Osteocyte (in vitro differentiated cells): Measurements from ENCODE around the gene TMEM165. TPM values are rescaled to one million over a fixed set of nuclear protein-coding genes. Genes with fewer than 3 reads are reported as not detected.

Experiments used
- DNase-seq: peaks from one replicate; pipeline ENCODE4 v3.0.0; 2021; ENCODE audit warnings: mixed read lengths; ENCODE audit not compliant: unreplicated experiment; ENCODE audit errors: extremely low spot score
- H3K27ac Mint-ChIP-seq: one replicate; pipeline ENCODE4 v1.8.0; 2021; ENCODE audit warnings: mild to moderate bottlenecking, mixed read lengths; ENCODE audit not compliant: unreplicated experiment
- H3K27me3 Mint-ChIP-seq: one replicate; pipeline ENCODE4 v1.8.0; 2021; ENCODE audit warnings: mixed read lengths; ENCODE audit not compliant: unreplicated experiment
- H3K36me3 Mint-ChIP-seq: one replicate; pipeline ENCODE4 v1.8.0; 2021; ENCODE audit warnings: mixed read lengths; ENCODE audit not compliant: unreplicated experiment
- H3K4me1 Mint-ChIP-seq: one replicate; pipeline ENCODE4 v1.8.0; 2021; ENCODE audit warnings: mixed read lengths; ENCODE audit not compliant: unreplicated experiment
- H3K4me3 Mint-ChIP-seq: one replicate; pipeline ENCODE4 v1.8.0; 2021; ENCODE audit warnings: mild to moderate bottlenecking, moderate library complexity, mixed read lengths; ENCODE audit not compliant: unreplicated experiment
- H3K9me3 Mint-ChIP-seq: one replicate; pipeline ENCODE4 v1.8.0; 2021; ENCODE audit warnings: mixed read lengths; ENCODE audit not compliant: unreplicated experiment
- total RNA-seq: library from RNA; stranded (reverse); gene quantifications from 2 replicates; pipeline ENCODE4 v1.2.1, GENCODE V29; 2021
- TF ChIP-seq, protein P1 (sequence below): fragments of 200-600 bp; sonication (generic); IDR thresholded peaks from 2 replicates; pipeline ENCODE4 v1.5.0; 2021; ENCODE audit warnings: antibody characterized with exemption, mild to moderate bottlenecking, moderate library complexity

The TMEM165 gene
- total RNA-seq, 1 donor from 2014 or later = 102 TPM

- H3K4me1 Mint-ChIP-seq = peaks cover 26% of the 10 kb centered on the region
- H3K36me3 Mint-ChIP-seq = peaks cover 7% of the 10 kb centered on the region
- H3K27ac Mint-ChIP-seq = no peak overlapping the region
- TF ChIP-seq, protein P1, sequence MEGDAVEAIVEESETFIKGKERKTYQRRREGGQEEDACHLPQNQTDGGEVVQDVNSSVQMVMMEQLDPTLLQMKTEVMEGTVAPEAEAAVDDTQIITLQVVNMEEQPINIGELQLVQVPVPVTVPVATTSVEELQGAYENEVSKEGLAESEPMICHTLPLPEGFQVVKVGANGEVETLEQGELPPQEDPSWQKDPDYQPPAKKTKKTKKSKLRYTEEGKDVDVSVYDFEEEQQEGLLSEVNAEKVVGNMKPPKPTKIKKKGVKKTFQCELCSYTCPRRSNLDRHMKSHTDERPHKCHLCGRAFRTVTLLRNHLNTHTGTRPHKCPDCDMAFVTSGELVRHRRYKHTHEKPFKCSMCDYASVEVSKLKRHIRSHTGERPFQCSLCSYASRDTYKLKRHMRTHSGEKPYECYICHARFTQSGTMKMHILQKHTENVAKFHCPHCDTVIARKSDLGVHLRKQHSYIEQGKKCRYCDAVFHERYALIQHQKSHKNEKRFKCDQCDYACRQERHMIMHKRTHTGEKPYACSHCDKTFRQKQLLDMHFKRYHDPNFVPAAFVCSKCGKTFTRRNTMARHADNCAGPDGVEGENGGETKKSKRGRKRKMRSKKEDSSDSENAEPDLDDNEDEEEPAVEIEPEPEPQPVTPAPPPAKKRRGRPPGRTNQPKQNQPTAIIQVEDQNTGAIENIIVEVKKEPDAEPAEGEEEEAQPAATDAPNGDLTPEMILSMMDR = no peak
- no peaks in the 10 kb centered on the region for H3K9me3 Mint-ChIP-seq
- H3K27me3 Mint-ChIP-seq = no peaks in the 10 kb centered on the region
- no peak overlapping the region for H3K4me3 Mint-ChIP-seq
- no peak for DNase-seq
These were observed 15.9 kb downstream of the TMEM165 start for GRCh38 chr4:55411621-55412020.

GRCh38 chr4:55416176-55416575 lies 20.4 kb downstream of the TMEM165 start:
- DNase-seq = no peak
- H3K36me3 Mint-ChIP-seq = peaks cover 26% of the 10 kb centered on the region
- peaks cover 2% of the 10 kb centered on the region for H3K4me1 Mint-ChIP-seq
- no peaks in the 10 kb centered on the region for H3K27me3 Mint-ChIP-seq
- H3K27ac Mint-ChIP-seq = no peak overlapping the region
- TF ChIP-seq, protein P1 = no peak
- H3K9me3 Mint-ChIP-seq = no peaks in the 10 kb centered on the region
- no peak overlapping the region for H3K4me3 Mint-ChIP-seq

- DNase-seq = no peak
- H3K27ac Mint-ChIP-seq = peak overlapping the region; percentile 4
- H3K27me3 Mint-ChIP-seq = no peaks in the 10 kb centered on the region
- no peaks in the 10 kb centered on the region for H3K4me1 Mint-ChIP-seq
- peaks cover 51% of the 10 kb centered on the region for H3K36me3 Mint-ChIP-seq
- H3K9me3 Mint-ChIP-seq = no peaks in the 10 kb centered on the region
- TF ChIP-seq, protein P1 = no peak
- no peak overlapping the region for H3K4me3 Mint-ChIP-seq
These were observed 29.0 kb downstream of the TMEM165 start for GRCh38 chr4:55424791-55425190.

- Mint-ChIP-seq H3K36me3 (peaks cover 41% of the 10 kb centered on the region), H3K27ac (no peak overlapping the region), H3K27me3 (no peaks in the 10 kb centered on the region), H3K4me1 (no peaks in the 10 kb centered on the region), H3K9me3 (no peaks in the 10 kb centered on the region), H3K4me3 (no peak overlapping the region)
- DNase-seq = no peak
- TF ChIP-seq, protein P1 = no peak
These were observed 36.1 kb downstream of the TMEM165 start for GRCh38 chr4:55431710-55432336.

- H3K4me1 Mint-ChIP-seq = no peaks in the 10 kb centered on the region
- no peaks in the 10 kb centered on the region for H3K9me3 Mint-ChIP-seq
- H3K27ac Mint-ChIP-seq = peak overlapping the region; percentile 18
- H3K36me3 Mint-ChIP-seq = peaks cover 39% of the 10 kb centered on the region
- H3K4me3 Mint-ChIP-seq = no peak overlapping the region
- TF ChIP-seq, protein P1 = peak; percentile 34
- DNase-seq = no peak
- H3K27me3 Mint-ChIP-seq = no peaks in the 10 kb centered on the region
These were observed 39.5 kb downstream of the TMEM165 start for GRCh38 chr4:55435141-55435841.
